Activated CD8-positive, alpha-beta memory T cell treated with anti-CD3 and anti-CD28 coated beads for 36 hours (primary cell): ENCODE measurements around the gene DRC7. TPM values are rescaled to one million over a fixed set of nuclear protein-coding genes. Genes with fewer than 3 reads are reported as not detected.

Experiments used
- CTCF ChIA-PET: fragments of 350-600 bp; sonication (Branson Sonifier 250); formaldehyde crosslinking; loops from one replicate; lab custom pipeline; 2021; ENCODE audit warnings: antibody characterized with exemption; lab: Charles Lee
- POLR2A ChIA-PET: fragments of 350-600 bp; sonication (Branson Sonifier 250); formaldehyde crosslinking; loops from one replicate; lab custom pipeline; 2021; ENCODE audit warnings: antibody characterized with exemption; lab: Charles Lee
- total RNA-seq, 2 experiments: library from RNA; stranded (reverse); gene quantifications; one replicate each; pipeline ENCODE4 v1.2.3, GENCODE V29; 2021

DRC7 gene
- total RNA-seq, 2 experiments from 2014 or later: not detected

GRCh38 chr16:57760357-57761160 lies 66.0 kb downstream of the DRC7 start:
- CTCF ChIA-PET: interaction anchor here (1.3 kb wide), 1 partner anchor 170 kb away, joined by 3 read pairs; no protein-coding TSS in a partner anchor

GRCh38 chr16:57761301-57761700 lies 66.7 kb downstream of the DRC7 start:
- ChIA-PET POLR2A (no interaction called here), CTCF (interaction anchor here (0.7 kb wide), 1 partner anchor 112 kb away, joined by 4 read pairs; no protein-coding TSS in a partner anchor)

More at GRCh38 chr16:57760357-57761160, 66.0 kb downstream of the DRC7 start:
- POLR2A ChIA-PET: interaction anchor here (0.6 kb wide), 1 partner anchor 52 kb away, joined by 8 read pairs; no protein-coding TSS in a partner anchor

- CTCF ChIA-PET: interaction anchor here (0.7 kb wide), 1 partner anchor 111 kb away, joined by 4 read pairs; no protein-coding TSS in a partner anchor
- POLR2A ChIA-PET: no interaction called here
These were observed 67.4 kb downstream of the DRC7 start for GRCh38 chr16:57761957-57762356.

- CTCF ChIA-PET: no interaction called here
- POLR2A ChIA-PET: no interaction called here
These were observed 67.9 kb downstream of the DRC7 start for GRCh38 chr16:57762365-57763040.

GRCh38 chr16:57763285-57764005 lies 68.8 kb downstream of the DRC7 start:
- CTCF ChIA-PET: no interaction called here
- POLR2A ChIA-PET: no interaction called here

GRCh38 chr16:57764006-57764340 lies 69.4 kb downstream of the DRC7 start:
- POLR2A ChIA-PET: no interaction called here
- CTCF ChIA-PET: no interaction called here

GRCh38 chr16:57764341-57765159 lies 69.9 kb downstream of the DRC7 start:
- ChIA-PET POLR2A (interaction anchor here (0.6 kb wide), 1 partner anchor 46 kb away, joined by 3 read pairs; no protein-coding TSS in a partner anchor), CTCF (no interaction called here)

GRCh38 chr16:57765160-57765728 lies 70.6 kb downstream of the DRC7 start:
- ChIA-PET CTCF (no interaction called here), POLR2A (interaction anchor here (0.6 kb wide), 1 partner anchor 45 kb away, joined by 3 read pairs; no protein-coding TSS in a partner anchor)

GRCh38 chr16:57766714-57767348 lies 72.2 kb downstream of the DRC7 start:
- POLR2A ChIA-PET: no interaction called here

GRCh38 chr16:57769541-57770145 lies 75.0 kb downstream of the DRC7 start:
- CTCF ChIA-PET: interaction anchor here (1.1 kb wide), 1 partner anchor 47 kb away, joined by 3 read pairs; no protein-coding TSS in a partner anchor
- POLR2A ChIA-PET: no interaction called here

More at GRCh38 chr16:57766714-57767348, 72.2 kb downstream of the DRC7 start:
- CTCF ChIA-PET: no interaction called here

- ChIA-PET POLR2A (no interaction called here), CTCF (no interaction called here)
These were observed 75.8 kb downstream of the DRC7 start for GRCh38 chr16:57770361-57770760.

- CTCF ChIA-PET: interaction anchor here (1.5 kb wide), 1 partner anchor 14 kb away, joined by 3 read pairs; no protein-coding TSS in a partner anchor
- POLR2A ChIA-PET: no interaction called here
These were observed 76.7 kb downstream of the DRC7 start for GRCh38 chr16:57771141-57771785.

- POLR2A ChIA-PET: no interaction called here
- CTCF ChIA-PET: no interaction called here
These were observed 78.4 kb downstream of the DRC7 start for GRCh38 chr16:57773019-57773418.

- CTCF ChIA-PET: no interaction called here
These were observed 79.2 kb downstream of the DRC7 start for GRCh38 chr16:57773655-57774295.

GRCh38 chr16:57774705-57775285 lies 80.2 kb downstream of the DRC7 start:
- POLR2A ChIA-PET: no interaction called here

More at GRCh38 chr16:57773655-57774295, 79.2 kb downstream of the DRC7 start:
- POLR2A ChIA-PET: no interaction called here

More at GRCh38 chr16:57774705-57775285, 80.2 kb downstream of the DRC7 start:
- CTCF ChIA-PET: interaction anchor here (1.3 kb wide), 1 partner anchor 25 kb away, joined by 3 read pairs; no protein-coding TSS in a partner anchor
